NCI-H187 treated with DMSO at 0.1 percent for 48 hours (cell line): ENCODE data around the gene ANK3.
"Not testable (repeated sequence)": the region's sequence is repeated elsewhere in the genome, so short reads cannot be mapped to it uniquely, and the experiment has no call there.

Experiments used
- DNase-seq: peaks from one replicate; lab custom pipeline; 2025; lab: John Stamatoyannopoulos, UW

Gene ANK3

GRCh38 chr10:60093317-60093716, 296.4 kb downstream of the ANK3 start:
- no peak for DNase-seq

GRCh38 chr10:60086862-60087261, 302.8 kb downstream of the ANK3 start:
- DNase-seq: no peak

- DNase-seq: no peak
Measured at GRCh38 chr10:60086421-60086820, 303.3 kb downstream of the ANK3 start.

GRCh38 chr10:60082744-60083344, 306.8 kb downstream of the ANK3 start:
- no peak for DNase-seq

GRCh38 chr10:60082341-60082740, 307.3 kb downstream of the ANK3 start:
- no peak for DNase-seq

GRCh38 chr10:60073781-60074656, 315.7 kb downstream of the ANK3 start:
- no peak for DNase-seq

GRCh38 chr10:60073397-60073780, 316.3 kb downstream of the ANK3 start:
- DNase-seq: no peak

GRCh38 chr10:60069311-60069710, 320.4 kb downstream of the ANK3 start:
- DNase-seq: no peak

GRCh38 chr10:60050366-60050765, 339.3 kb downstream of the ANK3 start:
- no peak for DNase-seq

GRCh38 chr10:60048091-60048501, 341.6 kb downstream of the ANK3 start:
- DNase-seq: no peak

GRCh38 chr10:60045571-60045970, 344.1 kb downstream of the ANK3 start:
- no peak for DNase-seq

GRCh38 chr10:60044971-60045370, 344.7 kb downstream of the ANK3 start:
- no peak for DNase-seq

- DNase-seq: no peak
Measured at GRCh38 chr10:60044242-60044641, 345.4 kb downstream of the ANK3 start.

- no peak for DNase-seq
Measured at GRCh38 chr10:60043561-60044241, 346.0 kb downstream of the ANK3 start.

- no peak for DNase-seq
Measured at GRCh38 chr10:60042914-60043313, 346.8 kb downstream of the ANK3 start.

- DNase-seq: no peak
Measured at GRCh38 chr10:60042262-60042661, 347.4 kb downstream of the ANK3 start.

GRCh38 chr10:60041489-60042133, 348.1 kb downstream of the ANK3 start:
- no peak for DNase-seq

- DNase-seq: no peak
Measured at GRCh38 chr10:60040014-60040662, 349.5 kb downstream of the ANK3 start.

- DNase-seq: no peak
Measured at GRCh38 chr10:60035984-60036383, 353.7 kb downstream of the ANK3 start.

GRCh38 chr10:60035375-60035774, 354.3 kb downstream of the ANK3 start:
- DNase-seq: not testable (repeated sequence)

- no peak for DNase-seq
Measured at GRCh38 chr10:60032723-60033122, 357.0 kb downstream of the ANK3 start.

- no peak for DNase-seq
Measured at GRCh38 chr10:60031664-60032063, 358.0 kb downstream of the ANK3 start.
